GM12864 (cell line): Measurements from ENCODE around the gene AFG3L2.

Experiments used
- DNase-seq: peaks from one replicate; pipeline ENCODE4 v3.0.0-alpha.2; 2011; ENCODE audit warnings: low read depth
- H3K4me3 ChIP-seq: 2 replicates; pipeline ENCODE4 v1.5.1; 2011; ENCODE audit warnings: mild to moderate bottlenecking, low read depth, low read length, control low read depth
- CTCF ChIP-seq: IDR thresholded peaks from 2 replicates; pipeline ENCODE4 v1.5.1; 2011; ENCODE audit warnings: low read depth, mild to moderate bottlenecking, moderate library complexity, low read length, control low read depth, inconsistent platforms; ENCODE audit errors: missing control alignments

The AFG3L2 gene

GRCh38 chr18:12324991-12325725 lies 51.9 kb downstream of the AFG3L2 start:
- no peak overlapping the region for H3K4me3 ChIP-seq
- no peak for DNase-seq
- TF ChIP-seq CTCF, result no peak

GRCh38 chr18:12321333-12321732 lies 55.7 kb downstream of the AFG3L2 start:
- no peak overlapping the region for H3K4me3 ChIP-seq
- DNase-seq, result no peak
- no peak for TF ChIP-seq CTCF

GRCh38 chr18:12318857-12319256 lies 58.2 kb downstream of the AFG3L2 start:
- no peak for DNase-seq
- no peak for TF ChIP-seq CTCF
- no peak overlapping the region for H3K4me3 ChIP-seq

GRCh38 chr18:12318334-12318697 lies 58.7 kb downstream of the AFG3L2 start:
- no peak overlapping the region for H3K4me3 ChIP-seq
- no peak for TF ChIP-seq CTCF
- DNase-seq, result no peak

- TF ChIP-seq CTCF, result no peak
- DNase-seq, result no peak
- no peak overlapping the region for H3K4me3 ChIP-seq
Observed at GRCh38 chr18:12317664-12318333, 59.2 kb downstream of the AFG3L2 start.

GRCh38 chr18:12315911-12316310 lies 61.1 kb downstream of the AFG3L2 start:
- no peak for DNase-seq
- H3K4me3 ChIP-seq, result no peak overlapping the region
- no peak for TF ChIP-seq CTCF

GRCh38 chr18:12315490-12315889 lies 61.5 kb downstream of the AFG3L2 start:
- no peak for TF ChIP-seq CTCF
- DNase-seq, result no peak
- no peak overlapping the region for H3K4me3 ChIP-seq
